Stimulated activated CD8-positive, alpha-beta memory T cell treated with anti-CD3 and anti-CD28 coated beads, Interleukin-15, amount 100 ng/mL, for 24 hours (primary cell): ENCODE measurements around the gene BRSK2.

ENCODE experiments used
- DNase-seq: peaks from one replicate; pipeline ENCODE4 v3.0.0-alpha.2; 2020; ENCODE audit warnings: low read depth

Gene BRSK2

DNA sequence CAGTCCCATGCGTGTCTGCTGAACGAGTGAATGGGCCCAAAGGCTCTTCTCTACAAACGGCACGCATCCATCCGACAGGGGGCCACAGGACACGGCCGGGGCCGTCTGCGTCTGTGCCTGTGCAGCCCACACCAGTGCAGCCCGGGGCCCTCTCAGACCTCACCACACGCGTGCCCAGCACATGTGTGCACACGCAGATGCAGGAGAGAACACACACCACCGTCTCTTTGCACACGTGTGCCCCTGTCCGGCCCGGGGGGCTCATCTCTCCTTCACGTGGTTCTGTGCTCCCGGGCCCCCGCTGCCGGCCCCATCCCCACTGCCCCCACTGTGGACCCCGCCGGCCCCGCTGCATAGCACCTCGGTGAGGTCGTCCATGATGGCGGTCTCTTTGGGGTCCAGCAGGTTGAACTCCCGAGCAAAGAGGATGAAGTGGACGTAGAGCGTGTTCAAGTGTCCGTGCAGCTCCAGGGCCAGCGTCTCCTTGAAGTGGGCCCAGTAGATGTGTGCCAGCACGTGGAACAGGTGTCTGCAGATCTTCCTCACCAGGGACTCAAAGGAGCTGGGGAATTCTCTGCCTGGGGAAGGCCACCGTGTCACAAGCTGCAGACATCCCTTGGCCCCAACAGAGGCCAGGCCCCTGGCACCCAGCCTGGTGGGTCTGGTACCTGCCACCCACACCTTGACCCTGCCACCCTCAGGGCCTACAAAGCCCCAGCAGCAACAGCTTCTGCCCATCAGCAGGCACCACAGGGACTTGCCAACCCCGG lies 80.4 kb downstream of the BRSK2 start:
- no peak for DNase-seq

DNA sequence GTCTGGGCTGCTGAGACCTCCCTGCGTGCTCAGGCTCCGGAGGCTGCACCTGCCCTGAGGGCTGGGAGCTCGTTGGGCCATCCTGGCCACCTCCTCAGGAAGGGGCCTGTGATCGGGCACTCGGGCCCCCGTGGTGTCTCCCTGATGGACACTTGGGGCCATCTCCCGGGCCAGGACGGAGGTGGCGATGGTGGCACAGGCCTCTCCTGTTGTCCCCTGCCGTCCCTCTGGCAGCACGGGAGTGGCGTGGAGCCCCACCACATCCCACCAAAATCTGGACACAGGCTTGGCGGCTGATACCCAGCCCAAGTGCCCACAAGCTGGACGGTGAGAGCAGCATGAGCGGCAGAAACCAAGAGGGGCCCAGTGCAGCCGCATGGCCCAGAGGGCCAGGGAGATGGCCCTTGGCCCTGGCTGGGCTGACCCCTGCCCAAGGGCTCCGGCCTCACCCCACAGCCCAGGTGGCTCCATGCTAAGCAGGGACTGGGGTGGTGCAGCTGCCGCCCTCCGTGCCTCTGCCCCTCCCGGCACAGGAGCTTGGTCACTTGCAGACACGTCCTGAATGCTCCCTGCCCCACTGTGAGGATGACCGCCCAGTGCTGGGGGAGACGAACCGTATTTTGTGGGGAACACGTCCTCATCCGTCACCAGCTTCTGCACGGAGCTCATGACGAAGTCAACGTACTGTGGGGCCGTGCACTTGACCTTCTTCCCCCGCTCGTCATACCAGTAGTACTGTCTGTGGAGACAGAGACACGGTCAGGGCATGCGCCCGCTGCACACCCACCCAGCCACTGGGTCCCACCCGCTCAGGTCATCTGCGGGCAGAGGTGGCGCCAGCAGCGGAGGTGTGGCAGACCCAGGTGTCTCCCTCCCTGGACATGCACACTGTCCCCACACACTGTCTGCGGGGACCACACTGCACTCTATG lies 81.2 kb downstream of the BRSK2 start:
- DNase-seq, result no peak

DNA sequence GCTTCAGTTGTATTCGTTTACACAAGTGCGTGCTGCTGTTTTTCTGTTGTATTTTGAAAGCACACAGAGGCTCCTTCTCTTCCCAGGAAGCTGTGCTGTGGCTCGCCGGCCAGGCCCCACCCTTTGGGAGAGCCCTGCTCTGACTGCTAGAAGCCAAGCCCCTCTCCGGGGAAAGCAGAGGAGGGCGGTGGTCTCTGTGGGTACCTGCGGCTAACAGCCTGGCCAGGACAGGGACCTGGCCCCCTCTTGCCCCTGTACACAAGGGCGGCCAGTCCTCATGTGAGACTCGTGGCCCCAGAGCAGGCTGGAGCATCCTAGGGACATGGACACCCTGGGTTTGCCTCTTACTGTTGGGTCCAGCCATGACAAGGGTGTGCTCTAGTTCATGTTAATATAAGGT lies 82.0 kb downstream of the BRSK2 start:
- DNase-seq, result no peak

DNA sequence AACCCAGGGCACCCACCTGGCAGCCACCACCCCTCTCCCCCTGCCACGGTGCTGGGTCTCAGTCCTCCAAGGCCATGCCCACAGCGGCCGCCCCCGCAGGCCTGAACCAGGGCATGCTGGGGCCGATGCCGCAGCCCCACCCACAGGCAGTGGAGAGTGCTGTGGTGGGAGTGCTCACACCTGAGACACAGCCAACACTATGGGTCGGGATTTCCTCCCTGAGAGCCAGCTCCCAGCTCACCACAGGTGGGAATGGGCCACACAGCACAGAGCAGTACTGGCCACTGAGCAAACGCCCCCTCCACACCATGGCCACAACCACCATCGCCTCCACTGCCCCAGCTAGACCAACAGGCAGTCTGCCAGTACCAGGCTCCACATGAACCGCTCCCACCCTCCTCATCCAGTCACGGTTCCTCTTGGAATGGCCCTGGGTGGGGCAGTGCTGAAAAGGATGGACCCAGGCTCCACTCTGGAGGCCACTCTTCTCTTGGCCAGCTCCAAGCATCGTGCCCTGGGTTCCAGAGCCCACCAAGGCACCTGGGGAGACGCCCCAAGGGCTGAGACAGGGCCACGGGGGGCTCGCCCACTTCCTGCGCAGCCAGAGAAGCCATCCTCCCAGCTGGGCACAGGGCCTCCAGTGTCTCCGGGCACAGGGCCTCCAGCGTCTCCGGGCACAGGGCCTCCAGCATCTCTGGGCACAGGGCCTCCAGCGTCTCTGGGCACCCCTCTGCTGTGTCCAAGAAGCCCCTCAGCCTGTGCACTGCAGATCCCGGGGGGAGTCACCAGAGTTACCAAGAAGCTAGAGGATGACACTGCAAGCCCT lies 82.7 kb downstream of the BRSK2 start:
- DNase-seq, result no peak

DNA sequence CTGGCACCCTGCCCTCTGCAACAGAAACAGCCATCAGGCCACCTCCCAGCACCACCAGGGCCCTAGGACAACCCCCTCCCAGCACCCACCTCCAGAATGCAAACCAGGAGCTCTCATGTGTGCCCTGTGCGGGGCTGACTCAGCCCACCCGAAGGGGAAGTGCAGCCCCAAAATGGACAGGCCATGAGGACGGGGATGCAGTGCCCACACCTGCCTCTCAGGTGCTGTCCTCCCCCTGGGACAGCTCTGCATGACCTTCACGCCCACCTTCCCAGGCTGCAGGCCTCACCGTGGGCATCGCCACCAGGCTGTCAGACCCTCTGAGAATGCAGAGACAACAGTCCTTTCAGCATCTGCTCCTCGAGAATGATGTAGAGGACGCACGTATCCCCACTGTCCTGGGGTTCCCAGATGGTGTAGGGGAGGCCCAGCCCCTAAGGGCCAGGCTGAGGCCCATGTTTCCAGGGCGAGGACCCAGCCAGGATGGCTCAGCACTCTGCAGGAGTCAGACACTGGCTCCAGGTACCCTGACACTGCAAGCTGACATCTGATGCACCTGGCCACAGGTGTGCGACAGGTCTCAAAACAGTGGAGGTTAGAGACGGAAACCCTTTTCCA lies 83.4 kb downstream of the BRSK2 start:
- no peak for DNase-seq

DNA sequence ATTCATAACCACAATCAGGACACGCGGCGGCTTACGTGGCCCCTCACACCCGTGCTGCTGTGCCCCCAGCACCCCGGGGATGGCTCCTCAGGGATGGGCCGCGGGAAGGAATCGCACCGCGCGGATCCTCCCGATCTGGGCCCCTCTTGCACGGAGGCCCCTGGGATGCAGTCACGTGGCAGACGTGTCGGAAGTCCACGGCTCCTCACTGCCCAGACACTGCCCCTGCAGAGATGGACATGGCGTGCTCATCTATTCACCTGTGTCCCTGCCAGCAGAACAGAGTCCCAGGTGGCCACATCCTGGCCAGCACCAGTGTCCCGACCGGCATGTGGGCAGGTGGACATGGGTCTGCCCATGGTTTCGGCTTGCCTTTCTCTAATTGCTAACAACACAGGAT lies 84.1 kb downstream of the BRSK2 start:
- DNase-seq, result no peak

DNA sequence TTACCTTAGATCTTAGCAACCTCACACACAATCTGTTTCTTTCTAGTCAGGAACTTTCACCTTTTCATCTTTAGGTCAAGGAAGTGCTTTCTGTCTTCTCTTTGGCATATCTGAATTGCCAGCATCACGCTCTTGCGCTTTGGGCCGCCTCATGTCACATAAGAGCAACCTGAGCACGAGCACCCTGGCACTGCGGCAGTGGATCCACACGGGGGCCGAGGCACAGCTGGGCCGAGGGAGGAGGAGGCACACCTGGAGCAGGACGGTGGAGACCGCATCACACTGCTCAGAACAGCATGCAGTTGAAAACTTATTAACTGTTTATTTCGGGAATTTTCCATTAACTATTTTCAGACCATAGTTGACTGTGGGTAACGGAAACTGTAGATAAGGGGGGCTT lies 86.1 kb downstream of the BRSK2 start:
- DNase-seq, result no peak

DNA sequence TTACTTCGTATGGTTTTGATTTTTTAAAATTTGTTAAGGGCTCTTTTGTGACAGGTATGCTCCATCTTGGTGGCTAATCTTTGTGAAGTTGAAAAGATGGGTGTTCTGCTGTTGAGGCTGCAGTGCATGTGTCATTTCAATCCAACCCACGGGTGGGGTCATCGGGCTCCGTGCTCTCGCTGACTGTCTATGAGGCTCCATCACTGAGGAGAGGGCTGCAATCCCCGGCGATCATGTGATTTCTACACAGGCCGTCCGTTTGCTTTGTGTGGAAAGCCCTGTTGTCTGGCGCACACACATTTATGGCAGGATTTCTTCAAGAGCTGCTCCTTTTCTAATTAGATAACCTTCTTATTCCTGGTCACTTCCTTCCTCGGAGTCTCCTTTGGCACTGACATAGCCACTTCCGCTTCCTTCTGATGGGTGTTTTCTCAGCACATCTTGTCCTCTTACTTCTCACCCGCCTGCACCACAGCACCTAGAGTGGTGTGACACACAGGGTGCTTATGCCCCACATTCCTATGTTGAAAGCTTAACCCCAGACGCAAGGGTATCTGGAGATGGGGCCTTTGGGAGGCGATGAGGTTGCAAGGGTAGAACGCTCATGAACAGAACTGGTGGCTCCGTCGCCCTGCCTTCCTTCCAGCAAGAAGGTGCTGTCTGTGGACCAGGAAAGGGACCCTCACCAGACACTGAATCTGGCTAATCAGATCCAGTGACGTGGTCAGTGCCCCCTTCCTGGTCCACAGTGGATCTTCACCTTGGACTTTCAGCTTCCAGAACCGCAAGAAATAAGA lies 87.4 kb downstream of the BRSK2 start:
- DNase-seq, result no peak

DNA sequence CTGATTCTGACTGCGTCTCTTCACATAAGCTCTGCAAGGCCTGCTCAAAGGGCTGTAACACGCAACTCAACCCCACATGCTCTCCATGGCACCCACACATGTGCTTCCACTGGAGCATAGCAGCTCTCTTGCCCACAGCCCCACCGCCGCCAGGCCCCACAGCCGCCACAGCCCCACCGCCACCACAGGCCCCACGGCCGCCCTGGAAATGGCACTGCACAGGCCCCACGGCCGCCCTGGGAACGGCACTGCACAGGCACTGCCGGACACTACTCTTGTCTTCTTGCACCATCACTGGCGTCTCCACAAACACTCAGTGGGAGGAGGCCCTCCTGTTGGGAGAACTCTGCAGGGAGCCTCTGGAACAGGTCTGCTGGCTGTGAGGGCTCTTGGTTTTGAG lies 88.3 kb downstream of the BRSK2 start:
- no peak for DNase-seq

DNA sequence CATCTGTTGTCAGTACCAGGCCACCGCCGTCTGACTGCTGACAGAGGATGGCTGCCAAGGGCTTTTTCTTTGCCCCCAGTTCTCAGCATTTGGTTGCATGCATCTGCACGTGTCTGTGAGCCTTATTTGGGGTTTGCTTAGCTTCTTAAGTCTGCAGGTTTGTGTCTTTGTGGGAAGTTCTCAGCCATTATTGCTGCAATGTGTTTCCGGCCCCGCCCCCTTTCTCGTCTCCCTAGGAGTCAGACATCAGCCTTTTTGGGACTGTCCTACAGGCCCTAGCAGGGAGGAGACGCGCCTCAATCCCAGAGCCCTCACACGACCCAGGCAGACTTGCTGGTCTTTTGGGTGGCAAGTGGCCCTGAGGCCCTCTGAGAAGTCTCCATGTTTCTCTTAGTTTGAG lies 88.8 kb downstream of the BRSK2 start:
- no peak for DNase-seq

DNA sequence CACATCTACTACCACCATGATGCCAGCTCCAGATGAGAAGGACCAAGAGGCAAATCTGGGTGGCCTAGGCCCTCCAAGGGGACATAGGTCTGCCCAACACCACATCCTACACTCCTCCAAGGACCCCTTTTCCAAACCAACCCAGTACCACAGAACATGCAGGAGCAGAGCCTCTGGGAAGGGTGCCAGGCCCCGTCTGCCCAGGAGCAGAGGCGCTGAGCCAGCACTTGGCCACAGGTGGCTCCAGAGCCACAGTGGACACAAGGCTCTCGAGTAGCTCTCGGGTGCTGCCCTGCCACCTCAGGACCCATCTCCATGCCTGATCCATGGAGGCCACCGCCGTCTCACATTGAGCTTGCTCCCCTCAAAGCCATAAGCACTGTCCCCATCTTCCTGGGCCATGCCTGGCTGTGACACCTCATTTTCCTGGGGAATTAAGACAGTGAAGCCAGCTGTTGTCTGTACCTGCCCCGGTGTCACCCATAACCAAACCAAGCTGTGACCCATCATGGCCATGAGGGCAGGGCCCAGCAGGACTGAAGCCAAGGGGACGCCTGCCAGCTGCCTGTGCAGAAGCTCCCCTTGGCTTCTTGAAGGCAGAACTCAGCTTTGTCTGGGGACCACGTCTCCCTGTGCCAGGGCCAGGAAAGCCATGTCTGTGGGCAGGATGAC lies 89.4 kb downstream of the BRSK2 start:
- no peak for DNase-seq

DNA sequence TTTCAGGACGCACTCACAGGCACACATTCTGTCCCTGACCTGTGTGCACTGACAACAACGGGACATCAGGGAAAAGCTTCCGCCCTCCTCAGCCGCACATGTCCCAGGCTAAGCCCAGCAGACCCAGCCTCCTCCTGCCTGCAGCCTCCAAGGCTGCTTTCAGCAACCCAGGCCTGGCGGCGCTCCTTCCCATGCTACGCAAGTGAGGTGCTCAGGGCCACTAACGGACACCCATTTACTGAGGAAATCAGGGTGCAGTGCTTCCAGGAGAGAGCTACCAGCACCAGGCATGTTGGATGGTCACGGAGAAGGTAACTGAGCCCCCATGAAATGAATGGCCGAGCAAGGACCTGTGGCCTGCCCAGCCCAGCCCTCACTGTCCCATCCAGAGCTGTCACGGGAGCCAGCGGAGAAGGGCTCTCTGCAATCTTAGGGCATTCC lies 90.0 kb downstream of the BRSK2 start:
- no peak for DNase-seq

DNA sequence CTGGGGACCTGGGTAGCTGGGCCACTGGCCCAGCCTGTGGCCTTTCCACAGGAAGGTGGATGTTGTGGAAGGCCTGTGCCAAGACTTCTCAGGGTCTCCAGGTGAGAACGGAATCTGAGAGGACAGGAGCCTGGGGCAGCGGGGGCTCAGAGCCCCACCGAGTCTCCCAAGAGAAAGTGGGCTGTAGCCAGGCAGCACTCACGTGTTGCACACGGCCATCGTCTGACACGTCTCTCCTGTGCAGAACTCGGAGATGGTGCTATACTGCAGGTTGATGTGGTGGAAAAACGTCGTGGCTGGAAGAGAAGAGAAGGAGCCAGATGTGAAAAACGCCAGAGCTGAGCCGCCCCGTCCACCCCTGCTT lies 90.4 kb downstream of the BRSK2 start:
- DNase-seq, result no peak

DNA sequence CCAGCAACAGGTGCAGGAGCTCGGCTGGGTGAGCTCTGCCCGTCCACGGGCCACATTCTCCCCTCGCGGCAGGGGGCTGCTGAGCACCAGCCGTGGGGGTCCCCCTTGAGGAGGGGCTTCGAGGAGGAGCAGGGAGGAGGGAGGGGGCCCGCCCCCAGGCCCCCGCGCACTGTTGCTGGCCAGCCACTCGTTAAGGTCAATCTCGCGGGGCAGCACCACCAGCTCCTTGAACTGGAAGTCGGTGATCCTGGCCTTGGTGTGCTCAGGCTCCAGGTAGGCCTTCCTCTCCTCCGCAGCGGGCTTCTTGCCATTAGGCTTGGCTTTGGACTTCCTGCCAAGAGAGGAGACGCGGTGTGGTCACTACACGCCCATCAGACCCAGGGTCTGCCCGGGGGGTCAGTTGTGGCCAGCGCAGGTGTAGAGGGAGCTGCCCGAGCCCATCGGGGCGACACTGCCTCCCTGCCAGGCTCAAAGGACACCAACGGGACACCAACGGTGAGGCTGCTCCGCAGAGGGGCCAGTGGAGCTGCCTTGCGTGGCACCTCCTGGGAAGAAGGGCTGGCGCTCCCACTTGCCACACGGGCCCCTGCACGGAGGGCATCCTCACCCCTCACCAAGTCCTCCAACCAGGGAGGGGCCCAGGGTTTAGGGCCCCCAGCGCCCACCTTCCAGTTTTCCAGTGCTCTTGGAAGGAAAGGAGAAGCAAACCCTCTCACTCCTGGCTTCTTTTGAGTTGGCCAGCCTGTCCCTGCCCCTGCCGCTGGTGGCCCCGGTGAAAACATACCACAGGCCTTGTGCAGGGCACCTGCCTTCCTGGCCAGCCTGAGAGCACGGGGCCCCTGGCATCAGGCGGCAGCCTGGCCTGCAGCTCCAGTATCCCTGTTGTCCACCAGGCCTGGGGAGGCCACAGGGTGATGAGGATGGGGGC lies 91.1 kb downstream of the BRSK2 start:
- DNase-seq, result no peak

DNA sequence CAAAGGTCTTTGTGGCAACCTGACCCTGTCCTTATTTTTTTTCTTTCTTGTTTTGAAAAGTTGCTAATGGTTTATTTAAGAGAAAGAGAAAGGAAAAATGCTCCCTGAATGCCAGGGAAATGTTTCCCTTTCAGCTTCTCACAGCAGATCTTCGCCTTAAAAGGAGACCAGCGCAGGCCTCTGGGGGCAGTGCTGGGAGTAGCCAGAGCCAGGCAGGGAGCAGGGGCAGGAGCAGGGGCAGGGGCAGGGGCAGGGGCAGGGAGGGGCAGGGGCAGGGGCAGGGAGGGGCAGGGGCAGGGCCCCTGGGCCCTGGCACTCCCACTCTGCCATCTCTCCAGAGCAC lies 91.7 kb downstream of the BRSK2 start:
- DNase-seq, result no peak

DNA sequence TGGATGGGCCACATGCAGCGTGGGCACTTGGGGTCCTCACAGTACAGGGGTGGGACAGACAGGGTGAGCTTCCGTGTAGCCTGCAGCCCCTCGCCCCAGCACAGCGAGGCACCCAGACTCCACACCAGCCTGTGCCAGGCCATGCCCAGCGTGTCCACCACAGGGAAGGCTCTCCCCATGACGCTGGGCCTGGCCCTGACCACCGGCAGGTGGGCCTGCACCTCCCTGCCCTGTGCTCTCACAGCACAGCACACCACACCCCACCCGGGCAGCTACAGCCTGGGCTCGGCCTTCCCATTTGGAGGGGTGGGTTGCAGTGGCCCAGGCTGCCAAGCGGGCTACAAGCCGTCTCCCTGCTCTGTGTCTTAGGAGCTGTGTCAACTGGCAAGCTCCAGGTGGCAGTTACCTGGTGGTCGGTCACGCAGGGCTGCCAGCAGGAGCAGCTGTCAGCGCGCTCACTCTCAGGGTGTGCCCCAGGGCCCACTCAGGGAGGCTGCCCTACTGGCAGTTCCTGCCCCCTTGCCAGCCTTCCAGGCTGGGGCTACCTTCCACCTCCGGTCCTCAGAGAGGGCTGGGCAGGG lies 92.2 kb downstream of the BRSK2 start:
- DNase-seq, result no peak

DNA sequence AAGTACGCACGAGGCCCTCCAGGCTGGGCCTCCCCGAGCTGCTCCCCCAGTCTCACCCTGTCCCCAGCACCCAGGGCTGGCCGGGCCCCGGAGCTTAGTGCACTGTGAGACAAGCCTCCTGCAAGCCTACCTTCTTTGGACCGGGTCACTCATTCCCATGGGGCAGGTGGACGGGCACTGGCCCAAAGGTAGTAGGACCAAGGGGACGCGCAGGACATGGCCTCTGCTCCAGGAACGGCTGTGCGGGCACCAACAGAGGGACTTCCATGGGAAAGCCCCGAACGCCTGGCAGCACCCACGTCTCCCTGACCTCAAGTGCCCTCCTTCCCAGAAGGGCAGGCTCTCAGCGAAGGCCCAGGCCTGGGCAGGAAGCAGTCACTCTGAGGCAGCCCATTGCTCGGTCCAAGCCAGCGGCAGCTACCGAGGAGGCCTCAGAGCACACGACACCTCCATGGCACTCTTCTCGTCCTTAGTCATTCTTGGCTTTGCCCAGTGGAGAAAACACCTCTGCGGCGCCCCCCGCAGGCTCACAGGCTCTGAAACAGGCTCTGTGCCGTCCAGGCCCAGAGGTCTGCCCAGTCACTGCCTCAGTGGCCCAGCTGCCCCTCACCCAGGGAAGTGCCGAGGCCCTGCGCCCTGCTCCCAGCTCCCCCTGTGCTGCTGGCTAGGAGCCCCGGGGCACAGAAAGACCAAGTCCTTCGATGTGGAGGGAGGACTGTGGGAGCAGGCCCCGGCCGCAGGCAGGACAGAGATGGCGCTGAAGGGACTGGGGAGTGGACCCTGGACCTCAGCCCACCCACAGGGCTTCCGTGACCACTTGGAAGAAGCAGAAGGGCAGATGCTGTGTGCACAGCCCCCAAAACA lies 93.1 kb downstream of the BRSK2 start:
- no peak for DNase-seq

DNA sequence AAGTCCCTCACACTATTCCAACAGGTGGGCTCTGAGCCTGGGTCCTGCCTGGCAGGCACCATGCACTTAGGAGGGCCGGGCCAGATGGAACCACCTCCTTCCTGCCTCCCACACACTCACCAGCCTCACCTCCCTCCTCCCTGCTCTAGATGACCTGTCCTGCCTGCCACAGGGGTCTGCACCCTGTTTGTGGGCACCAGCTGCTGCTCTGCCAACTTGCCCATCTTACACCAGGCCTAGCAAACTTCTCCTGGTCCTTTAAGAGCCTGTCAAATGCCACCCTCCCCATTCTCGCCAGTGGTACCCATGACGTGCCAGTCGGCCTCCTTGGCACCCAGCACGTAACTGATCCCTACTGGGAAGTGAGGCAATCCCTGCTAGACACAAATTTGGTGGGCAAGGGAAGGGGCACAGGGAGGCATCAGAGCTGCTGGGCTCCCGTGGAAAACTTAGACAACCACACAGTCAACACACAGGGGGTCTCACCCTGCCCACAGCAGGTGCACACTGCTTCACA lies 93.8 kb downstream of the BRSK2 start:
- no peak for DNase-seq
